Stimulated activated CD4-positive, alpha-beta T cell treated with anti-CD3 and anti-CD28 coated beads, Interleukin-1b, Interleukin-23, amount 100 ng/mL, for 4 hours (primary cell): ENCODE data around the gene GALNT9.
"Not testable (repeated sequence)": the region's sequence is repeated elsewhere in the genome, so short reads cannot be mapped to it uniquely, and the experiment has no call there.

Experiments used
- DNase-seq, 2 donors: peaks; one replicate each; pipeline ENCODE4 v3.0.0-alpha.2; 2020; ENCODE audit warnings: low read depth in 2 of 2

The GALNT9 gene

GRCh38 chr12:132264086-132265010 is 65.0 kb downstream of the GALNT9 start:
- DNase-seq = no peak

- no peak for DNase-seq
Observed at GRCh38 chr12:132263451-132264049, 65.8 kb downstream of the GALNT9 start.

GRCh38 chr12:132263061-132263360 is 66.4 kb downstream of the GALNT9 start:
- DNase-seq = no peak

GRCh38 chr12:132262256-132263060 is 66.9 kb downstream of the GALNT9 start:
- no peak for DNase-seq

- no peak for DNase-seq
Observed at GRCh38 chr12:132261328-132262138, 67.9 kb downstream of the GALNT9 start.

- no peak for DNase-seq
Observed at GRCh38 chr12:132260721-132261120, 68.7 kb downstream of the GALNT9 start.

- DNase-seq = no peak
Observed at GRCh38 chr12:132259872-132260695, 69.3 kb downstream of the GALNT9 start.

- DNase-seq = no peak
Observed at GRCh38 chr12:132259364-132259871, 70.0 kb downstream of the GALNT9 start.

- DNase-seq = no peak
Observed at GRCh38 chr12:132258543-132258942, 70.8 kb downstream of the GALNT9 start.

- no peak for DNase-seq
Observed at GRCh38 chr12:132257955-132258490, 71.4 kb downstream of the GALNT9 start.

- no peak for DNase-seq
Observed at GRCh38 chr12:132257206-132257954, 72.0 kb downstream of the GALNT9 start.

- DNase-seq = no peak
Observed at GRCh38 chr12:132256646-132257045, 72.7 kb downstream of the GALNT9 start.

GRCh38 chr12:132255642-132256041 is 73.7 kb downstream of the GALNT9 start:
- DNase-seq = no peak

- DNase-seq = no peak
Observed at GRCh38 chr12:132253698-132254480, 75.5 kb downstream of the GALNT9 start.

- not testable (repeated sequence) for DNase-seq
Observed at GRCh38 chr12:132252981-132253380, 76.4 kb downstream of the GALNT9 start.

GRCh38 chr12:132251741-132252490 is 77.5 kb downstream of the GALNT9 start:
- DNase-seq = no peak

GRCh38 chr12:132251310-132251709 is 78.1 kb downstream of the GALNT9 start:
- DNase-seq = no peak

- no peak for DNase-seq
Observed at GRCh38 chr12:132250707-132251106, 78.7 kb downstream of the GALNT9 start.
